ENCODE results near the gene SLC30A4. TPM values are rescaled to one million over a fixed set of nuclear protein-coding genes. Genes with fewer than 3 reads are reported as not detected.

The SLC30A4 gene
- polyA plus RNA-seq, 1 of the 3 experiments (the other 2 are of a cell fraction) = 1.9 TPM

GRCh38 chr15:45457641-45458539 lies 64.7 kb downstream of the SLC30A4 start:
- WGBS (ENCODE audit: low lambda C conversion rate) = under 1% methylated on average over 17 of the region's 17 CpGs
- H3K27ac ChIP-seq (ENCODE audit: low read depth in 2 of 2, low read length in 1 of 2) = peak overlapping the region; percentile 76 to 94
- H4K20me1 ChIP-seq (ENCODE audit: insufficient read depth) = no peaks in the 10 kb centered on the region
- H2AFZ ChIP-seq (ENCODE audit: low read depth) = peak overlapping the region; percentile 83
- DNase-seq = peak; percentile 74
- H3K4me1 ChIP-seq (ENCODE audit: control insufficient read depth in 1 of 2, insufficient read depth in 2 of 2, low read depth in 1 of 2, low read length in 1 of 2) = peaks cover 10 to 21% of the 10 kb centered on the region in 2 experiments
- H3K79me2 ChIP-seq (ENCODE audit: insufficient read depth) = no peaks in the 10 kb centered on the region
- H3K9me2 ChIP-seq = no peaks in the 10 kb centered on the region
- TF ChIP-seq GABPA (IDR thresholded peaks at IDR 0.05; ENCODE audit: low read depth) (no peak), RAD21 (IDR thresholded peaks at IDR 0.05; ENCODE audit: low read length) (peak; percentile 92), TAF1 (IDR thresholded peaks at IDR 0.05; ENCODE audit: borderline replicate concordance, low read depth, low read length) (no peak), CHD2 (IDR thresholded peaks at IDR 0.05; ENCODE audit: low read length, partially characterized antibody) (no peak), TEAD4 (IDR thresholded peaks at IDR 0.05; ENCODE audit: borderline replicate concordance, insufficient read depth) (peak; percentile 27; the same call in 1 of the 2 replicates), CTCF (IDR thresholded peaks at IDR 0.05) (peak; percentile 78), NRF1 (IDR thresholded peaks at IDR 0.05; ENCODE audit: low read depth, low read length) (no peak), RFX5 (IDR thresholded peaks at IDR 0.05; ENCODE audit: low read length) (no peak), TCF12 (IDR thresholded peaks at IDR 0.05) (no peak), EP300 (IDR thresholded peaks at IDR 0.05; ENCODE audit: borderline replicate concordance in 1 of 2, low read depth in 1 of 2, low read length in 1 of 2) (no peak; a peak in 1 of 4 replicates), SMC3 (IDR thresholded peaks at IDR 0.05; ENCODE audit: low read depth, low read length) (peak; percentile 70), NFIC (IDR thresholded peaks at IDR 0.05; ENCODE audit: borderline replicate concordance) (peak; percentile 41; the same call in 1 of the 2 replicates), MXI1 (IDR thresholded peaks at IDR 0.05; ENCODE audit: low read depth, low read length) (peak; percentile 19; the same call in 1 of the 2 replicates)
- TF ChIP-seq, protein P1, sequence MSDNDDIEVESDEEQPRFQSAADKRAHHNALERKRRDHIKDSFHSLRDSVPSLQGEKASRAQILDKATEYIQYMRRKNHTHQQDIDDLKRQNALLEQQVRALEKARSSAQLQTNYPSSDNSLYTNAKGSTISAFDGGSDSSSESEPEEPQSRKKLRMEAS (IDR thresholded peaks at IDR 0.05; ENCODE audit: low read depth) = no peak
- H3K4me3 ChIP-seq (ENCODE audit: low read depth in 2 of 2, low read length in 1 of 2) = peak overlapping the region; percentile 50 to 67
- peak overlapping the region; percentile 73 for H3K4me2 ChIP-seq
- CTCF ChIA-PET = interaction anchor here (0.5 to 4.8 kb wide), 97 partner anchors 9 to 812 kb away, joined by 3 to 131 read pairs (median 5); partner anchors contain the start of genes BLOC1S6, DUOX1, DUOXA1 and SHF
- H3F3A ChIP-seq (replicated peaks; ENCODE audit: insufficient read depth) = peaks cover 29% of the 10 kb centered on the region
- POLR2A ChIA-PET = interaction anchor here (0.8 kb wide), 1 partner anchor 56 kb away, joined by 3 read pairs; a partner anchor contains a TSS
- peak overlapping the region; percentile 67; the same call in 1 of the 2 replicates for H3K9ac ChIP-seq
- no peaks in the 10 kb centered on the region for H3K27me3 ChIP-seq (ENCODE audit: insufficient read depth)
- no peaks in the 10 kb centered on the region for H3K9me3 ChIP-seq
- H3K36me3 ChIP-seq (replicated peaks in 1 of 2; ENCODE audit: control insufficient read depth in 1 of 2, insufficient read depth in 2 of 2, low read length in 1 of 2) = no peaks in the 10 kb centered on the region
